H1 (cell line): ENCODE measurements around the gene BRD1. TPM values are rescaled to one million over a fixed set of nuclear protein-coding genes. Genes with fewer than 3 reads are reported as not detected.

Experiments used
- ASH2L ChIP-seq: fragments of 200-600, 300-600 bp; sonication (generic); IDR thresholded peaks from one replicate; pipeline ENCODE4 v1.7.1; 2017; ENCODE audit warnings: low read length
- HDAC2 ChIP-seq, 2 experiments: fragments of 300-600 bp in 1 of 2; sonication (generic) in 1 of 2; IDR thresholded peaks; 2 replicates each; pipeline ENCODE4 v1.6.1; 2011 to 2012; ENCODE audit warnings: low read depth in 2 of 2, low read length in 2 of 2, mild to moderate bottlenecking in 2 of 2, moderate library complexity in 2 of 2, borderline replicate concordance in 1 of 2, inconsistent platforms in 1 of 2
- polyA plus RNA-seq, 7 experiments: library from polyadenylated mRNA; depleted of rRNA in 3 of 7; stranded (reverse) in 5 of 7; unstranded in 2 of 7; fragments of >200 nt in 5 of 7; fragments of 200-250 nt in 2 of 7; gene quantifications; 1 replicate in 5 of 7; 2 replicates in 1 of 7; 4 replicates in 1 of 7; pipeline versions ENCODE4 v1.2.1 to v1.2.3, GENCODE V29; 2011 to 2013; ENCODE audit warnings: missing spikeins in 2 of 7, mixed read lengths in 2 of 7
- total RNA-seq: library from RNA; stranded (reverse); fragmentation: NEBNext Ultra II Directional; extraction: Animal tissue kit (Norgen Biotek cat#: 25700); gene quantifications from 2 replicates; pipeline ENCODE4 v1.2.1, GENCODE V29; 2021

BRD1 gene
- total and polyA plus RNA-seq, 2 of the 8 experiments (the other 6 are each of a cell fraction or from before 2014, with no cell fraction given) = 6.8 to 34.0 TPM

DNA sequence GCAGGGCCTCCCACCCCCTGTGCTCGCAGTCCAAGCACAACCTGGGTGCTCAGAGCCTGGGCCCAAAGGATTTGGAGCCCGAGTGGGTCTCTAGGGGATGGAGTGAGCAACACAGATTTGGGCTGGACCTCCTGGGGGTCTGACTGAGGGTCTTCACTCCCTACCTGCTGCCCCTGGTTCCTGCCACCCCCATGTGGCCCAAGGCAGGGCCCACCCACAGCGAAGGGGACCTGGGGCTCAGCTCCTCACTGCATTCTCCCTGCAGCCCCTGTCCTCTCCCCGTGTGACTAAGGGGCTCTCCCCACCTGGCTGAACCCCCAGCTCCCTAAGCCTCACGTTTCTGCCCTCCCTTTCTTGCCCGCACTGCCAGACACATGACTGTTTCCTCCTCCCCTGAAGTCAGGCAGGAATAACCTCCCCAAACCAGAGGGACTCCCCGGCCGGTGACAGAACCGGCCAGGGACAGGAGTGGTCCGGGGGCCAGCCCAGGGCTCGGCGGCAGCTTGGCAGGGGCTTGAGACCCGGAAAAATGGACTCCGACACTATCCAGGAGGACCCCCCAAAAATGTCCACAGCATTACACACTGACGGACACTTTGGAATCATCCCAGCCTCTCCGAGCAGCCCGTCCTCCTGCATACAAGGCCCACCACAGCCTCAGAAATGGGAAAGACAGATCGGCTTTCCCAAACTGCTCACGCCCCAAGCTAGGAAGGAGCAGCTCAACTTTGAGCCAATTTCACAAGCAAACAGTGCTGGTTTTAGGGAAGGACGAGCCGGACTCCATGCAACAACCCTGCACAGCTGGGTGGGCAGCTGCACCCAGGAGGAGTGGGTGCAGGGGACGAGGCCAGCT, 57.8 kb downstream of the BRD1 start (continued):
- TF ChIP-seq HDAC2 (IDR thresholded peaks at IDR 0.05; ENCODE audit: borderline replicate concordance in 1 of 2, low read depth in 2 of 2, low read length in 2 of 2) (no peak), ASH2L (no peak)
